HG02623 (cell line): ENCODE data around the gene NDUFAF8.

ENCODE experiments used
- ATAC-seq: cut with Tn5 transposase; IDR thresholded peaks from one replicate; pipeline ENCODE4 v1.9.1; 2021; ENCODE audit warnings: moderate library complexity; ENCODE audit not compliant: unreplicated experiment

Gene NDUFAF8

DNA sequence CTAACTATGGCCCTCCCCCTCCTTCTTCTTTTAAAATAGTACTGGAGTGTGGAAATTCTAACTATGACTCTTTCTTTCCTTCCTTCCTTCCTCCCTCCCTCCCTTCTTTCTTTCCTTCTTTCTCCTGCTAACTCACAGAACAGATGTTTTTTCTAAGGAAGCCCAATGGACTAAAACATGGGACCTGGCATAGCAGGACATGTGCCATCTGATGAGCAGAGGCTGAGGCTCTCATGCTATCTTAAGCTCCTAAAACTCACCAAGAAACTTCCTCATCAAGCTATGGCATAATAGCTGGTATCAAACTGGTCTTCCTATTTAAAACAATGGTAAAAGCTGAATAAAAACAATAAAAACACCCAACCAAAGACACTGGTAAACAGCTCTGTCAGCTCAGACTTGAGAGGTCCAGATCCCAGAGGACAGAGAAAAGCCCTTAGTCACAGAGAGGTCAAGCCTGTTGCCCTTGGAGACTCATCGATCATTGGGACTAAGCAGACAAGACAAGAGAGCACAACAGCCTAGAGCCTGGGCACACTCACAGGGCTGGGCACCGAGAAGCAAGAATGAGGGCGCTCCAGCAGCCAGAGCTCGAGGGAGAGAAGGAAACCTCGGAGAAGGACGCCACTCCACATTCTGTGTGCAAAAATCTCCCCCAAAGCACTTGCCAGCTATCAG, 28.4 kb downstream of the NDUFAF8 start:
- no peak for ATAC-seq

DNA sequence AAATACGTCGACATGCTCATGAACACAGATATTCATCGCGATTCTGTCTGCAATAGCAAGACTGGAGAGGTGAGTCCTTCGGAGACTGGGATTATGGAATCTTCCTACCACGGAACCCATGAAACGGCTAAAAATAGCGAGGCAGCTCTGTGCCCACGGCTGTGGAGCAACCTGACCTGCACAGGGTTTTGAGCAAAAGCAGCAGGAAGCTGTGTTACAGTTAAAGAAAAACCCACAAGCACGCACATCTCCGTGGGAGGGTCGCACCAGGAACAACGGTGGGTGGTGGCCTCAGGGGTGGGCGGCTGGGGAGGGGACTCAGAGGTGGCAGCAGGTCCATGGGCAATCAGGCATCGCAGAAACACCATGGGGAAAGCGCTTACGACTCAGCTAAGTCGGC, 31.2 kb downstream of the NDUFAF8 start:
- ATAC-seq = no peak

- ATAC-seq = no peak
Observed at GRCh38 chr17:81271226-81271625, 32.1 kb downstream of the NDUFAF8 start.

GRCh38 chr17:81272616-81273015, 33.5 kb downstream of the NDUFAF8 start:
- ATAC-seq = no peak

GRCh38 chr17:81273698-81274470, 34.8 kb downstream of the NDUFAF8 start:
- ATAC-seq = no peak

- ATAC-seq = no peak
Observed at GRCh38 chr17:81274471-81274855, 35.3 kb downstream of the NDUFAF8 start.

- no peak for ATAC-seq
Observed at GRCh38 chr17:81276781-81277180, 37.7 kb downstream of the NDUFAF8 start.

GRCh38 chr17:81277421-81277820, 38.3 kb downstream of the NDUFAF8 start:
- no peak for ATAC-seq

DNA sequence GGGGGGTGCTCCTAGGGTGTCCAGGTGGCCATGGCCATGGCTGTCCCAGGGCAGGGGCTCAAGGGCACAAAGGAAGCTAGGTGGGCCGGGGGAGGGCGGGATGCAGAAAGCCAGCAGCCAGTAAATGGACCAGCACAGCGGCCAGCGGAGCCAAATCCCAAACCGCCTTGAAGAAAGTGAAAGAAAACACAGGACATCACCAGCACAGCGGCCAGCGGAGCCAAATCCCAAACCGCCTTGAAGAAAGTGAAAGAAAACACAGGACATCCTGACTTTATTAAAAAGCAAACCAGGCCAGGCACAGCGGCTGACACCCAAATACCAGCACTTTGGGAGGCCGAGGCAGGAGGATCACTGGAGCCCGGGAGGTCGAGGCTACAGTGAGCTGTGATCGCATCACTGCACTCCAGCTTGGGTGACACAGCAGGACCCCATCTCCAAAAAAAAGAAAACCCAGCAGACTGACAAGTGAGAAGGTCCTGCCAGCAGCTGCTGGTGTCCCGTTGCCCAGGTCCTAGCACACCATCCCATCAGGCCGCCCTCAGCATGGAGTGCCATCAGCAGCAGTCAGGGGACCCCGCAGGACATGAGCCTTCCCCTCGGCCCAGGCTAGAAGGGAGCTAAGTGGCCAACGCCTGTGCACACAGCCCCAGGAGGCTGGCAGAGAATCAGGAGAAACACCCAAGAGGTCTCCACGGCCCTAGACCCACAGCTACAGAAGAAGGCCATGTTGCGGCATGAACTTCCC, 39.0 kb downstream of the NDUFAF8 start:
- ATAC-seq = no peak

DNA sequence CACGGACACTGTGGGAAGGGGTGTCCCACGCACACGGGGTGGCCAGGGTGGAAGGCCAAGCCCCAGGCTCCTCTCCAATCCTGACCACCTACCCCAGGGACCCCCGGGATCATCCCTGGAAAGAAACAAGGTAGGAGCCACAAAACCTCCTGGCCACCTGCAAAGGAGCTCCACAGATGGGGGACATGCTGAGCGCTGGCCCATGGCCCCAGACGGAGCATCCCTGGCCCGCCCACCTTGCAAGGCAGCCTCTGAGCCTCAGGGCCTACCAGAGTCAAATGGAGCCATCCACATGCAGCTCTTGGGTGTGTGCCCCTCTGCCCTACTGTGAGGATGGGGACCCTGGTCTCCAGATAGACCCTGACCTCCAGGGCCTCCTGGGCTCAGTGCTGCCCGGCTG, 39.7 kb downstream of the NDUFAF8 start:
- ATAC-seq = no peak

DNA sequence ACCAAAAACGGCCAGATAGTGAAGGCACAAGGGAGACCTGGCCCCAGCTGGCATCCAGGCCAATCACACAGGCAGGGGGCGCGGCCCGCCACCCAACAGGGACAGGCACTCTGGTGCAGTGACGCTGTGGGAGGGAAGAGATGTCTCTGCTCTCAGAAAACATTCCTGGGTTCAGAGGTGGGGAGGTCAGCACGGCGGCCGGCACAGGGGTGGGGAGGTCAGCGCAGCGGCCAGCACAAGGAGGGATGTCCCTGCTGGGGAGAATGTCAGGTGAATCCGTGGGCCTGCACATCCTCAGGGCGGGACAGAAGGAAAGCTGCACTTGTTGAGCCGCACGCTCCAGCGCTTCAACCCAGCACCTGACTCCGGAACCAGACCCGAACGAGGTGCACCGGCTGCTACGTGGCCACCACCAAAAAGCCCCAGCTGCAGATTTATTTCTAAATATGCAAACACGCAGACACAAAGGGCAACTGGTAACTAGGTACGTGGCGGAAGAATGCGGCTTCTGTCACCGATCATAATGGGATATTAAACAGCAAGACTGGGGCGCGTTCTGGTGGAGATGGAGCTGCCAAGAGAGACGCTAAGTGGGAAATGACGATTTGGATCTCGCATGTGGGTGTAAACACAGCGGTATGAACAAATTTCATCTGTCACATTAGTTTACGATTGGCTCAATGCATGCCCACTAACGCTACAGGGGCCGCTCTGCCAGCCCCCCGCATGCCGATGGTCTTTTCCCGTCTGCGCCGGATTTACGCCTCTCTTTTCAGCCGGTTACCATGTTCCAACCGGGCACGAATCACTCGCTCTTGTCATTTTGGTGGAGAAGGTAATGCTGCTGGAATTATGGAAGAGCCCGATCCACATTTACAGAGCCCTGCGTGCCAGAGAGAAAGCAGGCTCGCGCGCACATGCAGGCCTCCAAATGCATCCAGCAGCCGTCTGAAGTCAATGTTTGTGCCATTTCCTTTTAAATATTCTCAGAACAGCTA, 40.5 kb downstream of the NDUFAF8 start:
- ATAC-seq = no peak

DNA sequence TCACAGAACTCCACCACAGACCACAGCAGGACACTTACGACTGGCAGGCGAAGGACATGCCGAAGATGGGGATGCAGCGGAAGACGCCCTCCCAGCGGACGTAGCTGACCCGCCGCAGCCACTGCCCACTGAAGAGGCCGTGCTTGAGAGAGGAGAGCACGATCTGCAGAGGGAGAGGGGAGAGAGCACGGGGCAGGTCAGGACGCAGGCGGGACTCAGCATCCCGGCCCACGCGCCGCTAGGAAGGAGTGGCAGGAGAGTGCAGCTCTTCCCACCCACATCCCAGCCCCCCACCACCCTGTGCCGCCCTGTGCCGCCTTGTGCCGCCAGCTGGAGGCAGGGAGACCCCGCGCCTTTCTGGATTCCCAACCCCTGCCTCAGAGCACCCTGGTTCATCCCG, 41.5 kb downstream of the NDUFAF8 start:
- ATAC-seq = no peak

DNA sequence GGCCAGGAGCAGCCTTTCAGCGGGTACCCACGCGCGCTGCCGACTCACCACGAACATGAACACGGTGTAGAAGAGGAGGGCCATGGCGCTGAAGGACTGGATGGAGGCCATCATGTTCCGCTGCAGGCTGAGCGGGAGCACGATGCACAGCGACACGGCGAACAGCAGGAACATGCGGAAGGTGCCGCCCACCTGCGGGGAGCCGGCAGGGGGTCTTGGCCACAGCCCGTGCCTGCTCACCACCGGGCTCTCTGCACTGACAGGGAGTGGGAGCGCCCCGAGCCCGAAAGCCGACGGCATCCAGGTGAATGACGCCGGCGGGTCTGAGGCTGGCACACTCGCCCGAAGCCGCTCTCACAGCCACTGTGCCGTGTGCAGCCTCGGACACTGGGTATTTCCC, 43.0 kb downstream of the NDUFAF8 start:
- no peak for ATAC-seq

GRCh38 chr17:81282876-81283275, 43.8 kb downstream of the NDUFAF8 start:
- ATAC-seq = no peak

GRCh38 chr17:81285179-81285878, 46.2 kb downstream of the NDUFAF8 start:
- no peak for ATAC-seq

DNA sequence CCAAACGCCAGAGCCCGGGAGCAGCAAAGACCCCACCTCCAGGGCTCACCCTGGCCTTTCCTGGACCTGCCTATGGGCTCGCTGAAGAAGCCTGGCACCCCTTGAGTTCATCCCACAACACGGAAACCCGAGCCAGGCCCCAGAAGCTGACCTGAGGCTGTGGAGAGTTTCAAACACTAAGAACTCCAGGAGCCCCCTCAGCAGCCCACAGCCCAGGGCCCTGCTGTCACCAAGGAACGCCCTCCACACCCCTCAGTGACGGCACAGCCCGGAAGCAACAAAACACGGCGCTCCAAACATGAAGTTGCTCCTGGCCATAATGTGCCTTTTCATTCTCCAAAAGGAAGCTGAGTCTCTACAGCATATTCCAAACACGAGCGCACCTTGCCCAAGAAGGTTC, 46.8 kb downstream of the NDUFAF8 start:
- ATAC-seq = no peak

- ATAC-seq = no peak
Observed at GRCh38 chr17:81286491-81287145, 47.5 kb downstream of the NDUFAF8 start.

GRCh38 chr17:81287152-81287551, 48.0 kb downstream of the NDUFAF8 start:
- no peak for ATAC-seq

- no peak for ATAC-seq
Observed at GRCh38 chr17:81287741-81288430, 48.8 kb downstream of the NDUFAF8 start.
